DND-41 (cell line): Measurements from ENCODE around the gene CEP112.

ENCODE experiments used
- ATAC-seq: fragments of 200-7000 bp; cut with Tn5 transposase; 3 replicates; pipeline ENCODE4 v1.9.1; 2021; ENCODE audit warnings: low read depth; ENCODE audit not compliant: insufficient read depth
- DNase-seq: peaks from one replicate; pipeline ENCODE4 v3.0.0-alpha.2; 2020
- H2AFZ ChIP-seq: 2 replicates; pipeline ENCODE4 v1.6.0; 2012; ENCODE audit warnings: low read depth, low read length
- H3K27ac ChIP-seq: 2 replicates; pipeline ENCODE4 v1.5.1; 2012; ENCODE audit warnings: low read length, inconsistent platforms
- H3K27me3 ChIP-seq: fragments of 200-600 bp; sonication (generic); 2 replicates; pipeline ENCODE4 v1.6.0; 2012; ENCODE audit warnings: low read length, mild to moderate bottlenecking, inconsistent platforms; ENCODE audit not compliant: insufficient read depth, poor library complexity
- H3K36me3 ChIP-seq: 2 replicates; pipeline ENCODE4 v1.5.1; 2012; ENCODE audit warnings: low read length, inconsistent platforms; ENCODE audit not compliant: insufficient read depth
- H3K4me1 ChIP-seq: 2 replicates; pipeline ENCODE4 v1.5.1; 2012; ENCODE audit warnings: mild to moderate bottlenecking, low read length; ENCODE audit not compliant: insufficient read depth
- H3K4me2 ChIP-seq: 2 replicates; pipeline ENCODE4 v1.6.0; 2012; ENCODE audit warnings: mild to moderate bottlenecking, moderate library complexity, low read length, inconsistent platforms; ENCODE audit not compliant: insufficient read depth
- H3K4me3 ChIP-seq, 2 experiments: fragments of 200-600 bp in 1 of 2; shearing (Covaris generic) in 1 of 2; 2 replicates each; pipeline ENCODE4 v1.5.1; 2012 to 2016; ENCODE audit warnings: inconsistent platforms in 2 of 2, low read length in 2 of 2, mild to moderate bottlenecking in 2 of 2, low read depth in 1 of 2, moderate library complexity in 1 of 2
- H3K79me2 ChIP-seq: 2 replicates; pipeline ENCODE4 v1.6.0; 2012; ENCODE audit warnings: low read length, inconsistent platforms; ENCODE audit not compliant: insufficient read depth
- H3K9ac ChIP-seq: 2 replicates; pipeline ENCODE4 v1.6.0; 2012; ENCODE audit warnings: low read depth, mild to moderate bottlenecking, inconsistent platforms, low read length, moderate library complexity
- H3K9me3 ChIP-seq: 2 replicates; pipeline ENCODE4 v1.5.1; 2012; ENCODE audit warnings: low read length, moderate library complexity, mild to moderate bottlenecking, inconsistent platforms; ENCODE audit not compliant: insufficient read depth, severe bottlenecking
- H4K20me1 ChIP-seq: 2 replicates; pipeline ENCODE4 v1.6.0; 2012; ENCODE audit warnings: low read length; ENCODE audit not compliant: insufficient read depth
- CTCF ChIP-seq: IDR thresholded peaks from 2 replicates; pipeline ENCODE4 v1.5.1; 2012; ENCODE audit warnings: borderline replicate concordance, low read length, moderate library complexity, mild to moderate bottlenecking; ENCODE audit not compliant: poor library complexity, severe bottlenecking; ENCODE audit errors: extremely low read depth
- EZH2 ChIP-seq: IDR thresholded peaks from 3 replicates; pipeline ENCODE4 v1.6.1; 2012; ENCODE audit warnings: borderline replicate concordance, low read depth, mild to moderate bottlenecking, moderate library complexity, low read length, inconsistent platforms; ENCODE audit not compliant: severe bottlenecking

Gene CEP112

GRCh38 chr17:65756760-65757159 lies 435.2 kb downstream of the CEP112 start:
- no peak for TF ChIP-seq EZH2
- no peak for TF ChIP-seq CTCF
- no peak overlapping the region for H2AFZ ChIP-seq
- H3K9ac ChIP-seq, result no peak overlapping the region
- no peaks in the 10 kb centered on the region for H3K27me3 ChIP-seq
- no peak for ATAC-seq
- peaks cover 3% of the 10 kb centered on the region; the same call in 1 of the 2 replicates for H3K4me1 ChIP-seq
- no peaks in the 10 kb centered on the region for H3K36me3 ChIP-seq
- H3K27ac ChIP-seq, result no peak overlapping the region
- no peak overlapping the region for H3K4me2 ChIP-seq
- H3K79me2 ChIP-seq, result no peaks in the 10 kb centered on the region
- no peaks in the 10 kb centered on the region for H3K9me3 ChIP-seq
- no peaks in the 10 kb centered on the region for H4K20me1 ChIP-seq
- DNase-seq, result no peak
- H3K4me3 ChIP-seq, result no peak overlapping the region

DNA sequence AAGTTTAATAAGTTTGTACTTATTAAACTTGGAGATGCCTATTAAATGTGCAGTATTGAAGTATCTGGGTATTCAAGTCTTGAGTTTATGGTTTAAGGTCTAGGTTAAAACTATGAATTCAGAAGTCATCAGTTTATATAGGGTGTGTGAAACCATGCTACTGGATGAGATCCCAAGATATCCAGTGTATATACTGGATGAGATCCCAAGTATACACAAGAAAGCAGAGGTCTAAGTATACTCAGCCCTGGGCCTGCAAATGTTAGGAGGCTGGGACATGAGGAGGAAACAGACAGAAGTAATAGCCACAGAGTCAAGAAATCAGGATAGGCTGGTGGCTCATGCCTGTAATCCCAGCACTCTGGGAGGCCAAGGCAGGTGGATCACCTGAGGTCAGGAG lies 436.1 kb downstream of the CEP112 start:
- Histone ChIP-seq H3K36me3 (no peaks in the 10 kb centered on the region), H3K79me2 (no peaks in the 10 kb centered on the region), H3K4me1 (peaks cover 12% of the 10 kb centered on the region), H3K27me3 (no peaks in the 10 kb centered on the region), H3K4me3 (no peak overlapping the region), H4K20me1 (no peaks in the 10 kb centered on the region), H3K9ac (no peak overlapping the region), H2AFZ (no peak overlapping the region), H3K27ac (no peak overlapping the region), H3K9me3 (no peaks in the 10 kb centered on the region), H3K4me2 (no peak overlapping the region)
- no peak for ATAC-seq
- no peak for DNase-seq
- TF ChIP-seq CTCF, result no peak
- TF ChIP-seq EZH2, result no peak

- H3K9me3 ChIP-seq, result no peaks in the 10 kb centered on the region
- H3K27me3 ChIP-seq, result no peaks in the 10 kb centered on the region
- H3K27ac ChIP-seq, result no peak overlapping the region
- ATAC-seq, result no peak
- no peak overlapping the region for H3K4me2 ChIP-seq
- H4K20me1 ChIP-seq, result no peaks in the 10 kb centered on the region
- H3K4me1 ChIP-seq, result peaks cover 23% of the 10 kb centered on the region
- no peak overlapping the region for H2AFZ ChIP-seq
- no peaks in the 10 kb centered on the region for H3K79me2 ChIP-seq
- no peak overlapping the region for H3K4me3 ChIP-seq
- no peak for DNase-seq
- H3K9ac ChIP-seq, result no peak overlapping the region
- TF ChIP-seq EZH2, result no peak
- no peak for TF ChIP-seq CTCF
- H3K36me3 ChIP-seq, result no peaks in the 10 kb centered on the region
Observed at GRCh38 chr17:65754630-65755029, 437.3 kb downstream of the CEP112 start.

GRCh38 chr17:65754081-65754480 lies 437.9 kb downstream of the CEP112 start:
- Histone ChIP-seq H3K27me3 (no peaks in the 10 kb centered on the region), H3K27ac (no peak overlapping the region), H3K9me3 (no peaks in the 10 kb centered on the region), H3K9ac (no peak overlapping the region), H3K79me2 (no peaks in the 10 kb centered on the region), H3K36me3 (no peaks in the 10 kb centered on the region), H3K4me2 (no peak overlapping the region), H2AFZ (no peak overlapping the region), H3K4me3 (no peak overlapping the region), H3K4me1 (peaks cover 23% of the 10 kb centered on the region), H4K20me1 (no peaks in the 10 kb centered on the region)
- ATAC-seq (no peak), DNase-seq (no peak)
- TF ChIP-seq EZH2 (no peak), CTCF (no peak)
